GM23338 (cell line): ENCODE measurements around the gene NKX2-4. TPM values are rescaled to one million over a fixed set of nuclear protein-coding genes. Genes with fewer than 3 reads are reported as not detected.

ENCODE experiments used
- ATAC-seq: fragments of 200-7000 bp; cut with Tn5 transposase; 3 replicates; pipeline ENCODE4 v1.9.1; 2020
- DNase-seq: peaks from one replicate; pipeline ENCODE4 v3.0.0-alpha.2; 2015; ENCODE audit warnings: low spot score
- H2AFZ ChIP-seq: fragments of 200-600 bp; sonication (generic); 2 replicates; pipeline ENCODE4 v1.8.0; 2016; ENCODE audit warnings: antibody characterized with exemption, mild to moderate bottlenecking, moderate library complexity
- H3F3A ChIP-seq: fragments of 200-600 bp; sonication (generic); replicated peaks from 2 replicates; pipeline ENCODE4 v1.8.0; 2017; ENCODE audit warnings: antibody characterized with exemption, mixed run types, low read depth
- H3K27ac ChIP-seq: fragments of 200-600 bp; sonication (generic); 2 replicates; pipeline ENCODE4 v1.6.1; 2016; ENCODE audit warnings: low read depth
- H3K27me3 ChIP-seq: fragments of 200-600 bp; sonication (generic); 2 replicates; pipeline ENCODE4 v1.8.0; 2016; ENCODE audit warnings: mild to moderate bottlenecking, mixed run types, moderate library complexity; ENCODE audit not compliant: insufficient read depth
- H3K36me3 ChIP-seq: fragments of 200-600 bp; sonication (generic); 2 replicates; pipeline ENCODE4 v1.8.0; 2016; ENCODE audit warnings: mild to moderate bottlenecking; ENCODE audit not compliant: insufficient read depth
- H3K4me1 ChIP-seq: fragments of 200-600 bp; sonication (generic); 2 replicates; pipeline ENCODE4 v1.8.0; 2016; ENCODE audit warnings: mild to moderate bottlenecking, moderate library complexity; ENCODE audit not compliant: insufficient read depth
- H3K4me2 ChIP-seq: fragments of 200-600 bp; sonication (generic); 2 replicates; pipeline ENCODE4 v1.7.1; 2017; ENCODE audit warnings: mixed run types
- H3K4me3 ChIP-seq: fragments of 200-600 bp; sonication (generic); 2 replicates; pipeline ENCODE4 v1.6.1; 2016; ENCODE audit warnings: mixed run types
- H3K79me2 ChIP-seq: fragments of 200-600 bp; sonication (generic); replicated peaks from 2 replicates; pipeline ENCODE4 v1.8.0; 2017; ENCODE audit warnings: mild to moderate bottlenecking; ENCODE audit not compliant: insufficient read depth
- H3K9me2 ChIP-seq: fragments of 200-600 bp; sonication (generic); 2 replicates; pipeline ENCODE4 v1.8.0; 2017; ENCODE audit not compliant: insufficient read depth
- H4K20me1 ChIP-seq: fragments of 200-600 bp; sonication (generic); replicated peaks from 2 replicates; pipeline ENCODE4 v1.8.0; 2017; ENCODE audit warnings: mild to moderate bottlenecking; ENCODE audit not compliant: insufficient read depth
- H3K27ac Mint-ChIP-seq: 2 replicates; pipeline ENCODE4 v1.8.0; 2020; ENCODE audit warnings: inconsistent platforms, mild to moderate bottlenecking, moderate library complexity, mixed read lengths
- H3K27me3 Mint-ChIP-seq: 3 replicates; pipeline ENCODE4 v1.8.0; 2022; ENCODE audit warnings: low read depth, mild to moderate bottlenecking, moderate library complexity, mixed read lengths, inconsistent platforms; ENCODE audit not compliant: insufficient read depth, poor library complexity
- H3K36me3 Mint-ChIP-seq: 3 replicates; pipeline ENCODE4 v1.8.0; 2021; ENCODE audit warnings: low read depth, mild to moderate bottlenecking, inconsistent platforms, moderate library complexity, mixed read lengths
- H3K4me1 Mint-ChIP-seq: 3 replicates; pipeline ENCODE4 v1.8.0; 2020; ENCODE audit warnings: mild to moderate bottlenecking, inconsistent platforms, mixed read lengths
- H3K4me3 Mint-ChIP-seq: 3 replicates; pipeline ENCODE4 v1.8.0; 2021; ENCODE audit warnings: moderate library complexity, mild to moderate bottlenecking, inconsistent platforms, mixed read lengths
- H3K9me3 Mint-ChIP-seq: 3 replicates; pipeline ENCODE4 v1.8.0; 2020; ENCODE audit warnings: moderate library complexity, mild to moderate bottlenecking, inconsistent platforms, mixed read lengths
- CREB1 ChIP-seq: fragments of 250-450 bp; sonication (Bioruptor Pico); IDR thresholded peaks from 2 replicates; pipeline ENCODE4 v1.5.0; 2020; ENCODE audit warnings: low read depth, mild to moderate bottlenecking, moderate library complexity
- CTCF ChIP-seq, 2 experiments: fragments of 200-600 bp in 1 of 2; sonication (generic) in 1 of 2; conservative IDR thresholded peaks; 2 replicates each; pipeline versions ENCODE4 v1.5.1 to v1.6.1; 2016 to 2017; ENCODE audit warnings: antibody characterized with exemption in 2 of 2, low read depth in 2 of 2, mild to moderate bottlenecking in 2 of 2, moderate library complexity in 1 of 2
- ETS1 ChIP-seq: IDR thresholded peaks from 2 replicates; pipeline ENCODE4 v1.6.1; 2016; ENCODE audit warnings: antibody characterized with exemption
- EZH2 ChIP-seq: fragments of 200-600 bp; sonication (generic); IDR thresholded peaks from one replicate; pipeline ENCODE4 v1.8.0; 2017; ENCODE audit warnings: antibody characterized with exemption, mild to moderate bottlenecking, low read depth; ENCODE audit not compliant: unreplicated experiment
- EZH2phosphoT487 ChIP-seq: fragments of 200-600 bp; sonication (generic); IDR thresholded peaks from one replicate; pipeline ENCODE4 v1.8.1; 2018; ENCODE audit warnings: antibody characterized with exemption; ENCODE audit not compliant: unreplicated experiment
- JUNB ChIP-seq: IDR thresholded peaks from one replicate; pipeline ENCODE4 v1.6.1; 2016; ENCODE audit warnings: antibody characterized with exemption; ENCODE audit not compliant: unreplicated experiment
- NANOG ChIP-seq: IDR thresholded peaks from 2 replicates; pipeline ENCODE4 v1.6.1; 2016; ENCODE audit warnings: antibody characterized with exemption, borderline replicate concordance
- POLR2AphosphoS5 ChIP-seq: IDR thresholded peaks from 2 replicates; pipeline ENCODE4 v1.6.1; 2016; ENCODE audit warnings: antibody characterized with exemption, low read depth
- REST ChIP-seq: IDR thresholded peaks from one replicate; pipeline ENCODE4 v1.6.1; 2018; ENCODE audit warnings: antibody characterized with exemption; ENCODE audit not compliant: unreplicated experiment
- ZNF114 ChIP-seq: fragments of 250-450 bp; sonication (Bioruptor Pico); IDR thresholded peaks from 2 replicates; pipeline ENCODE4 v1.5.0; 2020; ENCODE audit warnings: mild to moderate bottlenecking, moderate library complexity
- ZNF331 ChIP-seq: fragments of 250-450 bp; sonication (Bioruptor Pico); IDR thresholded peaks from 2 replicates; pipeline ENCODE4 v1.5.0; 2020; ENCODE audit warnings: low read depth, mild to moderate bottlenecking, moderate library complexity
- long read RNA-seq: library from polyadenylated mRNA; unstranded; transcript quantifications from one replicate; pipeline ENCODE4 v2.0.0, GENCODE V29; 2020; ENCODE audit not compliant: unreplicated experiment
- polyA plus RNA-seq: library from polyadenylated mRNA; unstranded; fragments of >200 nt; fragmentation: Nextera tagmentation; extraction: Ambion mirVana; gene quantifications from 2 replicates; pipeline ENCODE4 v1.2.1, GENCODE V29; 2016
- total RNA-seq: library from RNA; depleted of rRNA; stranded (reverse); fragments of >200 nt; shearing (Covaris generic); gene quantifications from 2 replicates; pipeline ENCODE4 v1.2.3, GENCODE V29; 2014; rRNA removed

Gene NKX2-4
- total RNA-seq (0.35 and 2.1 TPM in 2 replicates), polyA plus RNA-seq (0.31 and 0.61 TPM in 2 replicates)
- long read RNA-seq, partial matches to known transcripts: 0 of 3 reads
- long read RNA-seq, other reads (novel, unspliced or antisense): 3 of 3 reads

GRCh38 chr20:21397341-21398108, at the start of gene NKX2-4:
Gene NKX2-4, minus strand, starts transcription at chr20:21397526. Its CDS starts 127 bp downstream, at chr20:21397399.
- Histone ChIP-seq H3K36me3 (no peaks in the 10 kb centered on the region), H3K27me3 (peaks cover 100% of the 10 kb centered on the region), H3K4me2 (peak within 1 kb of the TSS; percentile 69; the same call in 1 of the 2 replicates), H2AFZ (peak within 1 kb of the TSS; percentile 85), H3K4me3 (peak within 1 kb of the TSS; percentile 44), H3K79me2 (no peaks in the 10 kb centered on the region), H3K4me1 (peaks cover 29% of the 10 kb centered on the region), H3F3A (no peaks in the 10 kb centered on the region), H3K27ac (no peak within 1 kb of the TSS), H3K9me2 (no peaks in the 10 kb centered on the region), H4K20me1 (peaks cover 11% of the 10 kb centered on the region; the same call in 1 of the 2 replicates)
- TF ChIP-seq EZH2 (peak; percentile 78), ZNF114 (CRISPR knock-in tag) (no peak)
- peaks cover 4% of the 10 kb centered on the region; the same call in 1 of the 3 replicates for H3K36me3 Mint-ChIP-seq
- H3K4me1 Mint-ChIP-seq: peaks cover 13% of the 10 kb centered on the region
- peaks cover 9% of the 10 kb centered on the region for H3K9me3 Mint-ChIP-seq
- DNase-seq: peak; percentile 67
- H3K27ac Mint-ChIP-seq: no peak within 1 kb of the TSS
- ATAC-seq: peak; percentile 15
- H3K4me3 Mint-ChIP-seq: peak within 1 kb of the TSS; percentile 67
- peaks cover 70% of the 10 kb centered on the region for H3K27me3 Mint-ChIP-seq

GRCh38 chr20:21437816-21438215, 40.5 kb upstream of the NKX2-4 start:
- Histone ChIP-seq H3K27ac (no peak overlapping the region), H3K4me3 (no peak overlapping the region), H4K20me1 (no peaks in the 10 kb centered on the region), H3K4me2 (no peak overlapping the region), H3K79me2 (no peaks in the 10 kb centered on the region), H3K27me3 (no peaks in the 10 kb centered on the region), H2AFZ (no peak overlapping the region), H3K36me3 (no peaks in the 10 kb centered on the region), H3K9me2 (no peaks in the 10 kb centered on the region), H3F3A (no peaks in the 10 kb centered on the region), H3K4me1 (no peaks in the 10 kb centered on the region)
- Mint-ChIP-seq H3K27me3 (no peaks in the 10 kb centered on the region), H3K9me3 (no peaks in the 10 kb centered on the region), H3K27ac (no peak overlapping the region), H3K4me3 (no peak overlapping the region), H3K4me1 (peaks cover 9% of the 10 kb centered on the region; the same call in 2 of the 3 replicates), H3K36me3 (no peaks in the 10 kb centered on the region)
- no peak for ATAC-seq
- no peak for DNase-seq
- TF ChIP-seq EZH2phosphoT487 (no peak), NANOG (no peak), CREB1 (no peak), ZNF331 (no peak), ETS1 (no peak), CTCF (conservative IDR thresholded peaks at IDR 0.05; ENCODE audit: low read depth in 2 of 2) (no peak), ZNF114 (CRISPR knock-in tag) (no peak), EZH2 (no peak), REST (no peak), POLR2AphosphoS5 (no peak), JUNB (no peak)
